GM18505 (cell line): ENCODE measurements around the gene CETN3.

Experiments
- ATAC-seq: cut with Tn5 transposase; IDR thresholded peaks from one replicate; pipeline ENCODE4 v1.9.1; 2021; ENCODE audit not compliant: unreplicated experiment
- POLR2A ChIP-seq: IDR thresholded peaks from 4 replicates; pipeline ENCODE4 v1.6.1; 2011; ENCODE audit warnings: borderline replicate concordance; ENCODE audit not compliant: insufficient read depth, insufficient read length; ENCODE audit errors: extremely low read depth

Gene CETN3

DNA sequence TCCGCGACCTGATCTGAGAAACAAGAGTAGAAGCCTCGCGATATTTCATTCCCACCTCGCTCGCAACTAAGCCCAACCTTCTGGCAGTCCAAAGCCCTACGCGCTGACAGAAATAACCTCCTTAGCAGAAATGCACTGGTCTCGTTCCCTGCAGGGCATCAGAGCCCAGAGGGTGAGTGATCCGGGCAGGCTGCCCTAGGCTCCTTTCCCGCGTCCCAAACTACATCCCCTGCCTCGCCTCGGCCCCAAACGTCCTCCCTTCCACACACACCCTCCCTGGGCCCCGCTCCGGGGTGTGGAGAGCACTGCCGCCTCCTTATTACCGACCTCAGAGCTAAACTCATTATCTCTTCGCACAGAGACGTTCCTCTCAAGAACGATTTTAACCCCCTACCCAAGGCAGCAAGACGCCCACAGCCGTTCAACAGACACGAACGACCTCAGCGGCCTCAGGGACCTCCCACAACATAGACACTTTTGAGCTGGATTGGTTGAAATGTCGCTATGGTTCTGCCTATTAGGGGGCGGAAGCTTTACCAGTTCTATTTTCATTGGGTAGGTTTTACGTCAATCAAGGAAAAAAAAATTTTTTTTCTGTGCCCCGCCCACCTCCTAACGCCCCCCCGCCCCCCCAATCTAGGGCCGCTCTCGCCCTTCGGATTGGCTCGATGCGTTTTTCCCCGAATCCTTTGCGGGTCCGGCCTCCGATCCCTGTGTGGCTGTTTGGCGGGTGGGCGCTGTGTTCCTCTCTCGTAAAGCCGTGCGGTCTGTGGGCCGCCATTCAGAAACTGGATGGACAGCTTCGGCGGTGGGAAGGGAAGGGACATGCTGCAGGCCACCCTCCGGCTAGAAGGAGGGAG is at the start of gene CETN3:
TSS of gene CETN3 (minus strand) at position 439 of the 860 bp plus-strand sequence. CDS start at position 344, 95 bp downstream.
- TF ChIP-seq POLR2A: peak; percentile 95
- peak; percentile 92 for ATAC-seq

DNA sequence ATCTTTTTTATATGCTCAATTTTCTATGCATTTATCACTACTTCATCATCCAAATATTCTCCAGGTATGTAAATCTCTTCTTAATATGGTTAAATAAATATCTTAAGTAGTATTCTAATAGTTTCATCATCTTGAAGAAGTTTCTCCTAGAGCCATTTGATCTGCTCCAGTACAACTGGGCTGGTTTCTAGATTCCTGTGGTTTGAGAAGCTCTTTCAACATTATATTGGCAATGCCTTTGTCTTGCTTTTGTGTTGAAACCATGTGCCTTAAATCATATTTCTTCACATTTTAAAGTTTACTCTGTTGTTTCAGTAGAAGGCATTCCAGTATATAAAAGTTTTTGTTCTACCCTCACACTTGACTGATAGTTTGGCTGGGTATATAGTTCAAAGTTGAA is 37.4 kb upstream of the CETN3 start:
- no peak for ATAC-seq
- TF ChIP-seq POLR2A: no peak

DNA sequence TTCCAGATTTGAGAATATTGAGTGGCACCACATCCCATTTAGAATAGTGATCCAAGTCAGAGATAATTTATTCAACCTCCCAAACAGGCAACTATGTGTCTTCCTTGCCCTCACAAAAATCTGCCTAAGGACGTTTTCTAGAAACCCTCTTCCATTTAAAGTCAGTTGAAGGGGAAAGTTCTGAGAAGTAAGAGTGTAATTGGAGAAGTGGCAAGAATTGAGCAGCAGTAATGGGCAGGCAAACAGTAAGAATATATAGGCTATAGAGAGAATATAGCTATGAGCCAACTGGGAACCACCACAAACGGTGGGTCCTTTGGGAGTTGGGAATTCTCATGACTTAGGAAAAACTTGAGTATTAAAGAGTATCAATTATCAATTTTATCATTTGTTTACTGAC is 31.1 kb upstream of the CETN3 start:
- TF ChIP-seq POLR2A: no peak
- no peak for ATAC-seq

DNA sequence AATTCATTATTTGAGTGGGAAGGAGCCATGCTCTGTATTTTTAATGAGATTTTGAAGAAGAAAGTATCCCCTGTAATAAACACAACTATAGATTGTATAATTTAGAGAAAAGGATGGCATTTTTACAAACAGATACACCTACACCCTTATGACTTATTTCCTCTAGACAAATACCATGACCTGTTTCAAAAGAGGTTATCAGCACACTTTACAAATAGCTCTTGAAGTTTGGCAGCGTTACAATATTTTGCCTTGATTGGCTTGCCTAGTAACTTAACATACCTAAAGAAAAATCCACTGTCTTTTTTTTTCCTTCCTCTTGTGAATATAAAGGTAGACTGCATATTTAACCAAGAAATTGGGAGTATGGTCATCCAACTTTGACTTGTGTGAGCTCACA is 28.5 kb upstream of the CETN3 start:
- TF ChIP-seq POLR2A: no peak
- no peak for ATAC-seq

DNA sequence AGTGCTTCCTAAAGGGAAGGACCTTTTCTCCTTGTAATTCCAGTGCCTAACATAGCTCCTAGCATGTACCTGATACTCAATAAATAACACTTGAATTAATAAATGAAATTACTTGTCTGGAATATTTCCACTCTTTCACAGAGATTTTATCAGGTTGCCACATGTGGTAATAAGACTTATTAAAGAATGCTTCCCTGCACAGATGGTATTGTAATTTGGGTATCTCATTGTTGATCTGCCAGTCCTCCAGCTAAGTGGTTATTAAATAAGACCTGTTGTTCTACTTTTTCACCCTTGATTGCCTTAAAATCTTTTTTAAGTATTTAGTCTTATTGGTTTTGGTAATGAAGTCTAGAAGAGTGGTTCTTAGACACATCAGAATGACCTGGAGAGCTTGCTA is 28.1 kb upstream of the CETN3 start:
- ATAC-seq: no peak
- TF ChIP-seq POLR2A: no peak

DNA sequence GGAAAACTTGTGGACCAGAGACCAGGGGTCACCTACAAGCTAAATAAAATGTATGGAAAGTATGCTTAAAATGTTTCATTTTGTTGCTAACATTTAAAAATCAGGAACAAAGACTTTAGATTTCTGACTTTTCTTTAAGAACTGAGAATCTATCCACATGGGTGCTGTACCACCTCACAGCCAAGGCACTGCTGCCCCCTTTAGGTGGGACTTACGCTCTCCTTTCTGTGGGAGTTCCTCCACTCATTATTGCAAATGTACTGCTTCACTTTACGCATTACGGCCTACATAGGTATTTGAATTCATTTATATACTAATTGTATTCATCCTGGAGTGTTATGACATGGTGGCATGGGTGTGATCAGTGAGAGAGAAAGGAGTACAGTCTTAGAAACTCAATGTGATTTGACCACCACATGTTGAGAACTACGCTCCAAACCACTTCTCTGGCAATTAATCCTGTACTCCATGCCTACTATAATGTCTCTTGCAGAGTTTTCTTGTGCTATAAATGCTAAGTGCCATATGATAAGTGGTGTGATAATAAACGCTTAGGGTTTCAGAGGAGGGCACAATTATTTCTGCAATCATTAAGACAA is 24.7 kb upstream of the CETN3 start:
- no peak for ATAC-seq
- TF ChIP-seq POLR2A: no peak

DNA sequence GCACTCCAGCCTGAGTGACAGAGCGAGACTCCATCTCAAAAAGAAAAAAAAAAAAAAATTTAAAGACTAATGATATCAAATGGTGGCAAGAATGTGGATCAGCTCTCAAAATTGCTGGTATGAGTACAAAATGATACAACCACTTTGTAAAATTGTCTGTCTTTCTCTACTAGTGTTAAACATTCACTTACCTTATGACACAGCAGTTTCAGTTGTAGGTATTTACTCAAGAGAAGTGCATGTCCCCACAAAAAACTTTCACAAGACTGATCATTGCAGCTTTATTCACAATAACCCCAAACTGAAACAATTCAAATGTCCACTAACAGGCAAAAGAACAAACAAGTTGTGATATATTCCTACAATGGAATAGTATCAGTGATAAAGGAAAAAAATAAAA is 14.7 kb upstream of the CETN3 start:
- no peak for ATAC-seq

DNA sequence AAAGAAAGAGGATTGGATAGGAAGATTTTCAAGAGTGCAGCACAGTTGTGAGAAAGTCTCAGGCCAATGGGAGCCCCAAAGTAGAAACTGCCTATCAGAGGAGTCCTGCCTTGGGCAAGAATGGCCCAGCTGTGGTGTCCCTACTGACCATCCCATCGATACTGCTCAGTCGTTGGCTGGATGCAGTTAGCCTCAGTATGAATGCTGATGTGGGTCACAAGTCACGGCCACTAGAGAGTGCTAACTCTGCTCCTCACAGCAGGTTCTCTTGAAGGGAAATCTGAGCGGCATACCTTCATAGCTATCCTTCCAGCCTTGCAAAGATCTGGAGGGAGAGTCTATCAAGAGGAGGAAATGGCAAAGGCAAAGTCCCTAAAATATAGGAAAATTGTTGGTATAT is 11.6 kb upstream of the CETN3 start:
- ATAC-seq: no peak
- TF ChIP-seq POLR2A: no peak

More for the DNA sequence above, 14.7 kb upstream of the CETN3 start:
- TF ChIP-seq POLR2A: no peak

DNA sequence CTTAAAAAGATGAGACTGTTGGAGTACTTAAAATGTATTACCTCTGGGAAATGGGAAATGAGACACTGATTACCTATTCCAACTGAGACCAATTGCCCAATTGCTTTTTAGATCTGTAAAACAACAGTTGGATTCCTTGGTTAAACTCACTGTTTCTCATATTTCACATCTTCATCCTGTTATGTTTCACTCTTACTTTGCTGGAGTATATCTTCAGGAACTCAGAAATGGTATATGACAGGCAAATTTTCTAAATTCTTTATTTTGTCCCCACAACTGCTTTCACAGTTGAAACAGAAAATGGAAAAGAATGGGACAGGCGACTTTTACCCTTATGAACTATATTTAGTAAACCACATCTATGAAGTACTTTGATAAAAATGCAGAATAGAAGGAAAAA is 8.7 kb upstream of the CETN3 start:
- no peak for TF ChIP-seq POLR2A
- no peak for ATAC-seq

DNA sequence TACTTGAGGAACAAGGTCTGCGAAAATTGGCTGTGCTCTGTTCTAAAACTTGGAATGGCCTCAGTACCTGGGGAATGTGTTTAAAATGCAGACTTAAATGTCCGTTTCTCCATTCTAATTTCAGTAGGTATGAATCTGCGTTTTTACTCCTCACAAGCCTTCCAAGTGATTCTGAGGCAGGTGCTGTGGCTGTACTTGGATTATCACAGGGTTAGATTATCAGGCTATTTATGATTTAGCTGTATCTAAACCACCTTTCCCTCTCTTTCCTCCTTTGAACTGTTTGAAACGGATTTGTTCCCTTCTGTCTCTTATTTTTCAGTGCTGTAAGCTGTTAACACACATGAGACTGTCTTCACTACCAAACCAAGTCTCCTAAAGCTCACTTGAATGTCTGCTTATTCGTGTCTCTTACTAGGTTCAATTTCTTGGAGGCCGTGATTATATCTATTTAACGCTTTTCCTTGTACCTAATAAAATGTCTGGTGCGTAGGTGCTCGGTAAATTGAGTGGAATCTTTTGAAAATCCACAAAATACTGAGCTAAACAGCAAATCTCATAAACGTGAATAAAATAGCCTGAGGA is 714 bp upstream of the CETN3 start:
- no peak for TF ChIP-seq POLR2A
- ATAC-seq: no peak

DNA sequence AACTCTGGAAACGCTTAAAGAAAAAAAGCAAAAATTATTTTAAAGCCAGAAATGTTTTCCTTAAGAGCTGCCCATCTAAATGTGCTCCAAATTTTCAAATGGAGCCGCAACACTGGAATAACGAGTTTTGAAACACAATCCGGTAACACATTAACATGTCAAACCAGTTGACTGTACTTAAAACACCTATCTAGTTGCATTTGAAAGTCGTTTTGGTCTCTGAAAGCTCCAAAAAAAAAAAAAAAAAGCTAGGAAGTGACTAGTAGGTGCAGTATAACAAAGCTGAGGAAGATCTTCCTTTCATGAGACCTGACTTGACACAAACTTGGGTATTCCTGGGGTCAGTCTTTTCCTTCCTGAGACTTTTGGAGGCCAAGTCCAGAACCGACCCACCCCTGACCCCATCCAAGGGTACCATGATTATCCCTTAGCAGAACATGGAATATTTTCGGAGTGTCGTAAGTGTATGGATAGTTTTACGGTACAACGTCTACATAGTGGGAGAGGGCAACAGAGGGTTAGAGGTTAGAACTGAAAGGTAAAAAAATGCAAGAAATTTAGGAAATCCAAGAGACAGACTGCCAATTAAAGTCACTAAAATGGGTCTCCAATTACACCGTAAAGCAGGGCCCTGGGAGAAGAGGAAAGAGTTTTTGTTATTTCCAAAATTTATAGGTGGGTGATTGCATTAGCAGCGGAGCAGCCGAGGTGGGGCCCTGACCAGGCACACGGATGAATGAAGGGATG is 812 bp downstream of the CETN3 start:
- no peak for TF ChIP-seq POLR2A
- peak; percentile 2 for ATAC-seq

DNA sequence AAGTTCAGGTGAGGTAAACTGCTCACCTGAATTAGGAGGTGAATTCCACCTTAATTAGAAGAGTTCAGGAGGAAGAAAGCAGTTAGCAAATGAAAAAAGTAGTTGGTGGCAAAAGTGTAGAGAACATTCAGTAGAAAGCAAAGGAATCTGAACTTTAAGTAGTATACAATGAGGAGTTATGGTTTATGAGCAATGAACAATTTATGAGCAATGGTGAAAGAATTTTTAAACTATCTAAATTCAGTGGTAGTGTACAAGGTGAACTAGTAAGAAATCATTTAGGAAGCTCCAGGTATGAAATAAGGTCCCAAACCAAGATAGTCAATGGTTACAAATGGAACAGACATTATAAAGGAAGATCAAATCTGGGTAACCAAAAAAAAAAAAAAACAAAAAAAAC is 3.1 kb downstream of the CETN3 start:
- ATAC-seq: no peak
- TF ChIP-seq POLR2A: no peak

DNA sequence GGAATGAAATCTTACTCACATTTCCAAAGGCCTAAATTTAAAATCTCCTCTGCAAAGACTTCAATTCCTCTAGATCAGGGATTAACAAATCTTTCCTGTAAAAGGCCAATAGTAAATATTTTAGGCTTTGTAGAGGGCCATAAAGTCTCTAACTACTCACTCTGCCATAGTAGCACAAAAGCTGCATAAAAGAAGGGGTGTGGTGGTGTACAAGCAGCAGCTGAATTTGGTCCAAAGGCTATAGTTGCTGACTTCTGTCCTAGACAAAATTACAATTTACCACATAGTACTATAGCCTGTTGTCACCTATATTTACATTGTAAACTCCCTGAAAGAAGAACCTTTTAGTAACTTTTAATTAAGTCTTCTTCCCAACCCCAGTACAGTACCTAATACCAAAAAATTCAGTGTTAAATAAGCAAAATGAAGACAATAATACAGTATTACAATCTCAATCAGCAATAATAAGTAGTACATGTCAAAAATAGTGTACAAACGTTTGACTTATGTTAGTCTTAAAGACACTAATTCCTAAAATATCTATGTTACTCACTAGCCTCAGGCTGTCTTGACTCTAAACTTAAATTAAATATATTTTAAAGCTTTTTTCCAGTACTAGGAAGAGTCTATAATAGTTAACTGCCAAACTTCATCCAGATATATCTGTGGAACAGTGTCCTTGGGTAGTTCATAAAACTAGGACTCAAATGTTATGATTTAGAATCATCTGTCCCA is 6.9 kb downstream of the CETN3 start:
- no peak for TF ChIP-seq POLR2A
- no peak for ATAC-seq
